Neural progenitor cell (in vitro differentiated cells): ENCODE data around the gene MBP. TPM values are rescaled to one million over a fixed set of nuclear protein-coding genes. Genes with fewer than 3 reads are reported as not detected.

Experiments used
- DNase-seq: peaks from one replicate; pipeline ENCODE4 v3.0.0-alpha.2; 2016; ENCODE audit warnings: low spot score
- H2AFZ ChIP-seq: fragments of 200-600 bp; sonication (generic); replicated peaks from 2 replicates; pipeline ENCODE4 v1.6.1; 2016; ENCODE audit warnings: antibody characterized with exemption
- H3F3A ChIP-seq: fragments of 200-600 bp; sonication (generic); 2 replicates; pipeline ENCODE4 v1.6.1; 2016; ENCODE audit warnings: antibody characterized with exemption, low read depth
- H3K27ac ChIP-seq: fragments of 200-600 bp; sonication (generic); 2 replicates; pipeline ENCODE4 v1.5.1; 2016; ENCODE audit warnings: mild to moderate bottlenecking
- H3K27me3 ChIP-seq: fragments of 200-600 bp; sonication (generic); 2 replicates; pipeline ENCODE4 v1.6.1; 2016; ENCODE audit warnings: mild to moderate bottlenecking, moderate library complexity
- H3K36me3 ChIP-seq: fragments of 200-600 bp; sonication (generic); 2 replicates; pipeline ENCODE4 v1.5.1; 2016
- H3K4me1 ChIP-seq: fragments of 200-600 bp; sonication (generic); 2 replicates; pipeline ENCODE4 v1.6.1; 2016; ENCODE audit warnings: mixed run types
- H3K4me2 ChIP-seq: fragments of 200-600 bp; sonication (generic); 2 replicates; pipeline ENCODE4 v1.6.1; 2016
- H3K4me3 ChIP-seq: fragments of 200-600 bp; sonication (generic); 2 replicates; pipeline ENCODE4 v1.5.1; 2016
- H3K79me2 ChIP-seq: fragments of 200-600 bp; sonication (generic); 2 replicates; pipeline ENCODE4 v1.6.1; 2016; ENCODE audit warnings: low read depth
- H3K9ac ChIP-seq: fragments of 200-600 bp; sonication (generic); 2 replicates; pipeline ENCODE4 v1.6.1; 2016
- H3K9me3 ChIP-seq: fragments of 200-600 bp; sonication (generic); 2 replicates; pipeline ENCODE4 v1.5.1; 2016; ENCODE audit warnings: low read depth
- H4K20me1 ChIP-seq: fragments of 200-600 bp; sonication (generic); 2 replicates; pipeline ENCODE4 v1.6.1; 2016; ENCODE audit warnings: low read depth
- H3K27ac Mint-ChIP-seq: 3 replicates; pipeline ENCODE4 v1.8.0; 2021; ENCODE audit warnings: mixed read lengths
- H3K27me3 Mint-ChIP-seq: 2 replicates; pipeline ENCODE4 v1.8.0; 2022; ENCODE audit warnings: low read depth, mild to moderate bottlenecking, inconsistent platforms, moderate library complexity, mixed read lengths; ENCODE audit not compliant: insufficient read depth
- H3K36me3 Mint-ChIP-seq: 3 replicates; pipeline ENCODE4 v1.8.0; 2021; ENCODE audit warnings: mixed read lengths
- H3K4me1 Mint-ChIP-seq: 3 replicates; pipeline ENCODE4 v1.8.0; 2021; ENCODE audit warnings: mixed read lengths
- H3K4me3 Mint-ChIP-seq: 3 replicates; pipeline ENCODE4 v1.8.0; 2021; ENCODE audit warnings: mild to moderate bottlenecking, moderate library complexity, mixed read lengths
- H3K9me3 Mint-ChIP-seq: 3 replicates; pipeline ENCODE4 v1.8.0; 2020; ENCODE audit warnings: mixed read lengths
- EZH2 ChIP-seq: fragments of 200-600 bp; sonication (generic); IDR thresholded peaks from 2 replicates; pipeline ENCODE4 v1.6.1; 2017; ENCODE audit warnings: antibody characterized with exemption, mild to moderate bottlenecking, moderate library complexity
- EZH2phosphoT487 ChIP-seq: fragments of 200-600 bp; sonication (generic); IDR thresholded peaks from 2 replicates; pipeline ENCODE4 v1.6.1; 2017; ENCODE audit warnings: antibody characterized with exemption
- total RNA-seq: library from RNA; depleted of rRNA; stranded (reverse); fragments of >200 nt; gene quantifications from 2 replicates; pipeline ENCODE4 v1.2.3, GENCODE V29; 2015; ENCODE audit warnings: low replicate concordance
- TF ChIP-seq, protein P1 (sequence below): fragments of 200-600 bp; sonication (generic); IDR thresholded peaks from 2 replicates; pipeline ENCODE4 v1.5.1; 2017; ENCODE audit warnings: antibody characterized with exemption, mild to moderate bottlenecking

The MBP gene
- total RNA-seq, 1 donor from 2014 or later: 0.64 TPM

DNA sequence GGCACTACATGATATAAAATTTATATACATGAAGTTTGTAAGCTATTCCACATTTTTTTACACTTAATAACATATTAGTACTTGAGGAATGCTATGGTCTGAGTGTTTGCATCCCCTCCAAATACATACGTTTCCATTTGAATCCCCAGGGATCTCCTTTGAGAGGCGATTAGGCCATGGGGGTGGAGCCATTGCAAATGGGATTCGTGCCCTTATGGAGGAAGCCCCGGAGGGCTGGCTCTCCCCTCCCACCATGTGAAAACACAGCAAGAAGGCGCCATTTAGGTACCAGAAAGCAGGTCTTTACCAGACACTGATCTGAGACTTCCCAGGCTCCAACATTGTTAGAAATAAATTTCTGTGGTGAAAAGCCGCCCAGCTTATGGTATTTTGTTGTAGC lies 20.8 kb upstream of the MBP start:
- DNase-seq: no peak
- Histone ChIP-seq H2AFZ (no peak overlapping the region), H3K27me3 (no peaks in the 10 kb centered on the region), H3K4me3 (no peak overlapping the region), H3K4me2 (no peak overlapping the region), H3K9me3 (no peaks in the 10 kb centered on the region), H3F3A (no peaks in the 10 kb centered on the region), H3K9ac (no peak overlapping the region), H3K27ac (no peak overlapping the region), H3K36me3 (no peaks in the 10 kb centered on the region), H3K4me1 (no peaks in the 10 kb centered on the region), H4K20me1 (no peaks in the 10 kb centered on the region), H3K79me2 (no peaks in the 10 kb centered on the region)
- Mint-ChIP-seq H3K4me3 (no peak overlapping the region), H3K9me3 (peaks cover 8% of the 10 kb centered on the region), H3K36me3 (no peaks in the 10 kb centered on the region), H3K27ac (no peak overlapping the region), H3K4me1 (no peaks in the 10 kb centered on the region), H3K27me3 (no peaks in the 10 kb centered on the region)
- no peak for TF ChIP-seq EZH2phosphoT487
- TF ChIP-seq, protein P1, sequence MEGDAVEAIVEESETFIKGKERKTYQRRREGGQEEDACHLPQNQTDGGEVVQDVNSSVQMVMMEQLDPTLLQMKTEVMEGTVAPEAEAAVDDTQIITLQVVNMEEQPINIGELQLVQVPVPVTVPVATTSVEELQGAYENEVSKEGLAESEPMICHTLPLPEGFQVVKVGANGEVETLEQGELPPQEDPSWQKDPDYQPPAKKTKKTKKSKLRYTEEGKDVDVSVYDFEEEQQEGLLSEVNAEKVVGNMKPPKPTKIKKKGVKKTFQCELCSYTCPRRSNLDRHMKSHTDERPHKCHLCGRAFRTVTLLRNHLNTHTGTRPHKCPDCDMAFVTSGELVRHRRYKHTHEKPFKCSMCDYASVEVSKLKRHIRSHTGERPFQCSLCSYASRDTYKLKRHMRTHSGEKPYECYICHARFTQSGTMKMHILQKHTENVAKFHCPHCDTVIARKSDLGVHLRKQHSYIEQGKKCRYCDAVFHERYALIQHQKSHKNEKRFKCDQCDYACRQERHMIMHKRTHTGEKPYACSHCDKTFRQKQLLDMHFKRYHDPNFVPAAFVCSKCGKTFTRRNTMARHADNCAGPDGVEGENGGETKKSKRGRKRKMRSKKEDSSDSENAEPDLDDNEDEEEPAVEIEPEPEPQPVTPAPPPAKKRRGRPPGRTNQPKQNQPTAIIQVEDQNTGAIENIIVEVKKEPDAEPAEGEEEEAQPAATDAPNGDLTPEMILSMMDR: no peak
- TF ChIP-seq EZH2: no peak

DNA sequence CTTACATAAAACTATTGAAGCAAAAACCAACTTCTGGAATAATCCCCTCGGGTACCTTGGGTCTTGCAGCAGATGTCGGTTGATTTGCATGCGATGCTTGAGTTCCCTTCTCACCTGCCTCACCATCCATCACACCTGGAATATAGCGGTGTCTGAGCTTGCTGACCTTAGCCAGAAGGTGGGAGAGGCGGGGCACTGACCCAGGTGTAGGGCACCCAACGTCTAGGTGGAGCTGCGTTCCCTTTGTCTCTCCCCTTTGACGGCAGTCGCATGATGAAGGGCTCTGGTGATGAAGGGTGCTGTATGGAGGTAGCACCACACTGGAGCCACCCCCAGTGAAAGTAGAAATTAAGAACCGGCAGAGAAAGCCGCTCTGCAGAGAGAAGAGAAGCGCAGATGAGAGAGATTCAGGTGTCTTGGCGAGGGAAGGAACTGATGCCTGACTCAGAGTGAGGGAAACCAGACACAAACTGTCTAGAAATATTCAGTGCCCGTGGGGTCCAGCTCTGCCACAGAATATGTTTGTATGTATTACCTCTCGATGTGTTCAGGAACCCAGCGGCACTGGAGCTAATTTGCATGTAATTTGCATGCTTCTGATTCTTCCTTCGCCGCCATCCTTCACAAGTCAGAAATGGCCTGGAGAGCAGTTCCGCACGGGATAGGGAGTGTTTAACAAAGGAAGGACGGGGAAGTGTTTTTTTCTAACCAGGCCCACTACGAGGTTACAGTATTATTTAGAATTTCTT lies 19.4 kb upstream of the MBP start:
- Histone ChIP-seq H3K4me3 (no peak overlapping the region), H4K20me1 (no peaks in the 10 kb centered on the region), H3K4me1 (no peaks in the 10 kb centered on the region), H3K27ac (no peak overlapping the region), H3K79me2 (no peaks in the 10 kb centered on the region), H3K27me3 (no peaks in the 10 kb centered on the region), H3K36me3 (no peaks in the 10 kb centered on the region), H2AFZ (no peak overlapping the region), H3K9ac (no peak overlapping the region), H3F3A (no peaks in the 10 kb centered on the region), H3K9me3 (no peaks in the 10 kb centered on the region), H3K4me2 (no peak overlapping the region)
- Mint-ChIP-seq H3K4me1 (no peaks in the 10 kb centered on the region), H3K4me3 (no peak overlapping the region), H3K27ac (no peak overlapping the region), H3K27me3 (no peaks in the 10 kb centered on the region), H3K9me3 (peaks cover 8% of the 10 kb centered on the region), H3K36me3 (no peaks in the 10 kb centered on the region)
- DNase-seq: no peak
- TF ChIP-seq, protein P1: no peak
- TF ChIP-seq EZH2 (no peak), EZH2phosphoT487 (no peak)

DNA sequence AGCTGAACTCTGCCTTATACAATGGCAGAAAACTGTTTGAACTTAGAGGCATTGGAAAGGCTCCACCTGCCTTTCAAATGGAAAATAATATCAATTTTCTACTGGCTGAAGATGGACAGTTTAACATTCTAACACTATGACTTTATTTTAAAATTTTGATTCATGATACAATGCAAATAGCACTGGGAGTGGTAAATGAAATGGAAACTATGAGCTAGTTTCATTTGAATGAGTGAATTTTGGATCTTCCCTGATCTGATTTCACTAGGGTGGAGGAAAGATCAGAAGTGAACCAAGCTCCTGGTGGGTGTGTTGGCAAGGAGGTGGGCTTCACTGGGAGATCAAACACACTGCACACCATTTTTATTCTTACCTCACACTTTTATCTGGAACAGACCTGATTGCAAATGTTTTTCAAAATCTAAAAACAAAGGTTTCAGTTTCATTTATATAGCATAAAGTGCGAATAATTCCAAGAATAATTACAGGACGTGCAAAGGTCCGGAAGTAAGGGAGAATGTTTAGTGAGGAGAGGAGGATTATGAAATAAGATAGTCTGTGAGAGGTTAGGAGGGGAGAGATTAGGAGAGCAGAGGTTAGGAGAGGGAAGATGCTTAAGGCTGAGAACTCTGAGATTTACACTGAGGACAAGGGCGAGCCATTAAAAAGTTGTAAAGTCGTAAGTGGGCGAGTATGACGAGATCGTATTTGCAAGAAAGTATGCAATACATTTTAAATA lies 18.6 kb upstream of the MBP start:
- H3K27me3 ChIP-seq: no peaks in the 10 kb centered on the region
- no peak overlapping the region for H3K4me3 ChIP-seq
- H4K20me1 ChIP-seq: no peaks in the 10 kb centered on the region
- no peaks in the 10 kb centered on the region for H3K36me3 ChIP-seq
- Mint-ChIP-seq H3K27ac (no peak overlapping the region), H3K27me3 (no peaks in the 10 kb centered on the region), H3K9me3 (peaks cover 5% of the 10 kb centered on the region), H3K36me3 (no peaks in the 10 kb centered on the region), H3K4me3 (no peak overlapping the region), H3K4me1 (no peaks in the 10 kb centered on the region)
- H3F3A ChIP-seq: no peaks in the 10 kb centered on the region
- no peak overlapping the region for H3K27ac ChIP-seq
- no peak for DNase-seq
- H2AFZ ChIP-seq: no peak overlapping the region
- no peaks in the 10 kb centered on the region for H3K79me2 ChIP-seq
- TF ChIP-seq EZH2 (no peak), EZH2phosphoT487 (no peak)
- TF ChIP-seq, protein P1: no peak
- H3K4me1 ChIP-seq: no peaks in the 10 kb centered on the region
- no peak overlapping the region for H3K9ac ChIP-seq
- no peak overlapping the region for H3K4me2 ChIP-seq
- H3K9me3 ChIP-seq: no peaks in the 10 kb centered on the region
